GM18907 (cell line): Measurements from ENCODE around the gene AGTRAP.
A peak's percentile ranks its signal among the peaks of the same experiment; 100 is the strongest.

Source experiments
- ATAC-seq: cut with Tn5 transposase; IDR thresholded peaks from one replicate; pipeline ENCODE4 v1.9.1; 2021; ENCODE audit warnings: mild to moderate bottlenecking, moderate library complexity; ENCODE audit not compliant: unreplicated experiment

Gene AGTRAP

GRCh38 chr1:11780380-11781147, 44.6 kb downstream of the AGTRAP start:
- ATAC-seq = no peak

DNA sequence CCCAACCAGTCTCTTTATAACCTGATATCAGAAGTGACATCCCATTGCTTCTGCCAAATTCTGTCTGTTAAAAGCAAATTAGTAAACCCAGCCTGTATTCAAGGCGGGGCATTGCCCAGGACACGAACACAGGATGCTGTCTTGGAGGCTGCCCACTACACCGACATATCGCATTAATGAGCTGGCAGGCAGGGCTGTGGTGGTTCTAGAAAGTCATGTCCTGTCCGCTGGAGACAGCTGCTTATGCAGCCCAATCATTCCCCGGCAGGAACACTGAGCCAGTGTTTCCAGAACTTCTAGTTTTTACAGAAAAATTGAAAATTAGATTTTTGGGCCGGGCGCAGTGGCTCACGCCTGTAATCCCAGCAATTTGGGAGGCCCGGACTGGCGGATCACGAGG, 45.4 kb downstream of the AGTRAP start:
- no peak for ATAC-seq

- ATAC-seq = no peak
Observed at GRCh38 chr1:11782127-11782708, 46.3 kb downstream of the AGTRAP start.

DNA sequence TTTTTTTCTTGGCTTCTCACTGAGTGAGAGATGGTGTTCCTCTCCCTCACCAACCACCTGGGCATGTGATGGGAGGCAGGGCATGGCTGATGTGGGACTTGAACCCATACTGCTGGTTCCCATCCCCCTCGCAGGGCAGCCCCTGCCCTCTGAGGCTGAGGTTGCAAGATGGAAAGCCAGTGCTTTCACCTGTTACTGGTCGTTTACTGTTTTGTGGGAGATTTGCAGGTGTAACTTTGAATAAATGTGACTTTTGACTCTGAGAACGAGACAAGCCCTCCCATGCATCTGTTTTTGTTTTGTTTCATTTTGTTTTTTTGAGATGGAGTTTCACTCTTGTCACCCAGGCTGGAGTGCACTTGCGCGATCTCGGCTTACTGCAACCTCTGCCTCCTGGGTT, 47.6 kb downstream of the AGTRAP start:
- no peak for ATAC-seq

DNA sequence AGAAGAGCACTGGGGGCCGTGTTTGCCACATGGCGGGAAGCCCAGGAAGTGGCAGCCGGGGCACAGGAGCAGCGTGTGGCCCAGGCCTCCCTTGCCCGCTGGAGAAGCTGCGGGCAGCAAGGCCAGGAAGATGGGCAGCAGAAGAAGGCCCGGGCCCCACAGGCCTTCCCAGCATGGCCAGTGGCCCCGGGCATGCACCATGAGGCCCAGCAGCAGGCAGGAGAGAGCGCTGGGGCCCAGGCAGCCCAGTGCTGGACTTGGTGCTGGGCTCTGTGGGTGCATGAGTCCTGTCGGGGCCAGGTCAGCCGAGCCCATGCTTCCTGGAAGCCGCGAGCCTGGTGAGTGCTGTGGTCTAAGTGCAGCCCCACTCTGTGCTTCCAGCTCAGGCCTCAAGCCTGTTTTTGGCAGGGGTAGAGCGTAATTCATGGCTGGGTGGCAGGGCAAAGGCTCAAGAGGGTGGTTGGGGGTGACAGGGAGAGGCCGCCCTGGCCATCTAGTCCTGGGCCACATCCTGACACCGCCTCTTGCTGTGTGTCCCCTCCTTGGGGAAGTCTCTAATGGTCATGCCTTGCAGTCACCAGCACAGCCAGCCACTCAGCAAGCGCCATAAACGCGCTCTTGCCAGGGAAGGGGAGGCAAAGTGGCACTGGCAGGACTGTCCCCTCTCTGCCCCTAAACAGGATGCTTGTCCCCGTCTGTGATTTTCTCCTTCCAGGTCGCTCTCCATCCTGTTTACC, 48.5 kb downstream of the AGTRAP start:
- no peak for ATAC-seq

- peak; percentile 55 for ATAC-seq
Observed at GRCh38 chr1:11784993-11785769, 49.2 kb downstream of the AGTRAP start.

DNA sequence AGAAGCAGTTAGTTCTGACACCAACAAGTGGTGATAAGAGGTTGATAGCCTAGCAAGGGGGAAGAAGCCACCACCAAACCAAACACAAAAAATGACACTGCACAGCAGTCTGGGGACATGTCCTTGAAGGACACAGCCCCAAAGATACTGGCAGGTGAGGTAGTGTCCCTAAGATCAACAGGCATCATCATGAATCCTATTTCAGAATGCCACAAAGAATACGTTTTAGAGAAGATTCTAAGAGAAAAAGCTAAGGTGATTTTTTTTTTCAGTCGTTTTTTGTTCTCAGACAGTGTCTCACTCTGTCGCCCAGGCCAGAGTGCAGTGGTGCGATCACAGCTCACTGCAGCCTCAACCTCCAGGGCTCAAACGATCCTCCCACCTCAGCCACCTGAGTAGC, 50.2 kb downstream of the AGTRAP start:
- ATAC-seq = no peak

- ATAC-seq = no peak
Observed at GRCh38 chr1:11787251-11787803, 51.4 kb downstream of the AGTRAP start.

DNA sequence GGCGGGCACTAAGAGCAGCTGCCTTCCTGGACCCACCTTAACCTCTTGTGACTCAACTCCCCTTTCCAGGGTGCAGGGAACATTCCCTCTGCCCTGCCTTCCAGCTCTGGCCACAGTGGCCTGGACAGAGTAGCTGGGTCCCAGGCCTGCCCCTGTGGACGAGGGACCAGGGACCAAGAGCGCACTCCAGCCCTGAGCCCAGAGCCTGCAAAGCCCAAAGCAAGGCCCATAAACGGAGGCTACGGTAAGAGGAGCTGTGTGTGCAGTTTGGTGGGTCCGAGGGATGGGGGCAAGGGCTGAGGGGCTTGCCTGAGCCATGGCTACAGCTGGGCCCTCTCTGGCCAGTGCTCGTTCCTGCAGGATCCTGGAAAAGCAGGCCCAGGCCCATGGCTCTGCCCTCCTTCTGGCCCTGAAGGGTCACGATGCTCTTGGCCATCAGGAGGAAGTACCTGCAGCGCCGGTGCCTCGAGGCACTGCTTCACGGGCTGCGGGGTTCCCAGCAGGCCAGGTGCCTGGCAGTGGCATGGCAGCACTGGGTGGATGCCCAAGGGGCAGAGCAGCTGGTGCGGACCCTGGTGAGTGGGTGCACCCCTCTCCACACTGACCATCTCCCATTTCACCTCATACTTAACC, 52.0 kb downstream of the AGTRAP start:
- ATAC-seq = no peak

- ATAC-seq = no peak
Observed at GRCh38 chr1:11788549-11789053, 52.7 kb downstream of the AGTRAP start.

- no peak for ATAC-seq
Observed at GRCh38 chr1:11789126-11790067, 53.5 kb downstream of the AGTRAP start.

- no peak for ATAC-seq
Observed at GRCh38 chr1:11790101-11790879, 54.4 kb downstream of the AGTRAP start.

GRCh38 chr1:11790880-11791715, 55.2 kb downstream of the AGTRAP start:
- no peak for ATAC-seq

DNA sequence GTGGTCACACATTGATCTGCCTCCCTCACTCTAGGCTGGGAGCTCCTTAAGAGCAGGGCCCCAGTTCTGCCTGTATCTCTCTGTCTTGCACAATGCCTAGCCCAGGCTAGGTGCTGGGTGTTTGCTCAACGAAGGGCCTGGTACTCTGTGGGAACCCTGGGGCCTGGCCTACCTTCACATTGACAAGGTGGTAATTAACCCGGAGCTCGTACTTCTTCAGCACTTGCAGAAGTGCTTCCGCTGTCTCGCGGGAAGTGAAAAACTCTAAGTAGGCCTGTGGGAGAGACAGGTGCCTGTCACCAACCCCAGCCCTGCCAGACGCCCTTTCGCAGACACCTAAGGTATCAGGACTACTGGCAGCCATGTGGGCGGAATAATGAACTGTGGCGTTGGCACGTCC, 56.2 kb downstream of the AGTRAP start:
- no peak for ATAC-seq

- no peak for ATAC-seq
Observed at GRCh38 chr1:11793819-11794218, 57.9 kb downstream of the AGTRAP start.

- ATAC-seq = no peak
Observed at GRCh38 chr1:11794446-11795237, 58.7 kb downstream of the AGTRAP start.
